ENCODE measurements around the gene VPS13D.

The VPS13D gene

GRCh38 chr1:12368646-12369045, 138.8 kb downstream of the VPS13D start:
- no peak overlapping the region for H3K23ac ChIP-seq (ENCODE audit: low read length in 2 of 2)
- peaks cover 10 to 55% of the 10 kb centered on the region in 2 experiments for H3K36me3 ChIP-seq (ENCODE audit: control insufficient read depth in 1 of 2, insufficient read depth in 2 of 2, low read depth in 1 of 2, low read length in 2 of 2)
- no peaks in the 10 kb centered on the region for H3K4me1 ChIP-seq (ENCODE audit: control insufficient read depth, insufficient read depth, low read depth, low read length)
- no peak overlapping the region for H3K4ac ChIP-seq (ENCODE audit: low read depth in 1 of 2, low read length in 2 of 2)
- no peak overlapping the region for H3K14ac ChIP-seq (ENCODE audit: low read length in 2 of 2)
- no peak overlapping the region for H2BK120ac ChIP-seq (ENCODE audit: low read depth, low read length)
- H4K8ac ChIP-seq (ENCODE audit: low read length) = no peak overlapping the region
- DNase-seq = no peak
- H2BK12ac ChIP-seq (ENCODE audit: low read length in 2 of 2) = no peak overlapping the region
- no peak overlapping the region for H3K4me2 ChIP-seq (ENCODE audit: low read length, poor library complexity, severe bottlenecking)
- no peak overlapping the region for H2BK15ac ChIP-seq (ENCODE audit: low read depth, poor library complexity, severe bottlenecking)
- H3K9me3 ChIP-seq (ENCODE audit: control insufficient read depth, low read length) = no peaks in the 10 kb centered on the region
- WGBS = 100% methylated on average over 2 of the region's 2 CpGs
- H3K9ac ChIP-seq (ENCODE audit: low read length) = no peak overlapping the region
- no peak overlapping the region for H2AFZ ChIP-seq (ENCODE audit: low read depth, low read length)
- no peak overlapping the region for H2AK5ac ChIP-seq (ENCODE audit: low read length, severe bottlenecking)
- H3K18ac ChIP-seq (ENCODE audit: low read depth in 1 of 2, low read length in 2 of 2) = no peak overlapping the region
- H3K79me1 ChIP-seq (replicated peaks; ENCODE audit: low read length, poor library complexity, severe bottlenecking) = peaks cover 6% of the 10 kb centered on the region
- H3K27ac ChIP-seq (ENCODE audit: low read length, poor library complexity, severe bottlenecking) = no peak overlapping the region
- H3K4me3 ChIP-seq (ENCODE audit: insufficient read depth in 1 of 2, low read depth in 1 of 2, low read length in 2 of 2) = no peak overlapping the region
- no peak overlapping the region for H4K91ac ChIP-seq (ENCODE audit: low read length)
- H2BK5ac ChIP-seq (ENCODE audit: low read depth, low read length, poor library complexity, severe bottlenecking) = no peak overlapping the region
- H3K27me3 ChIP-seq (ENCODE audit: control insufficient read depth in 1 of 2, insufficient read depth in 1 of 2, low read length in 2 of 2) = no peaks in the 10 kb centered on the region

GRCh38 chr1:12369258-12369657, 139.4 kb downstream of the VPS13D start:
- H3K4me2 ChIP-seq (ENCODE audit: low read length, poor library complexity, severe bottlenecking) = no peak overlapping the region
- H3K79me1 ChIP-seq (replicated peaks; ENCODE audit: low read length, poor library complexity, severe bottlenecking) = peaks cover 6% of the 10 kb centered on the region
- H3K23ac ChIP-seq (ENCODE audit: low read length in 2 of 2) = no peak overlapping the region
- no peak overlapping the region for H3K27ac ChIP-seq (ENCODE audit: low read length, poor library complexity, severe bottlenecking)
- no peaks in the 10 kb centered on the region for H3K4me1 ChIP-seq (ENCODE audit: control insufficient read depth, insufficient read depth, low read depth, low read length)
- H2BK12ac ChIP-seq (ENCODE audit: low read length in 2 of 2) = no peak overlapping the region
- no peak overlapping the region for H4K8ac ChIP-seq (ENCODE audit: low read length)
- no peak overlapping the region for H3K4me3 ChIP-seq (ENCODE audit: insufficient read depth in 1 of 2, low read depth in 1 of 2, low read length in 2 of 2)
- 87% methylated on average over 4 of the region's 6 CpGs for WGBS
- H3K4ac ChIP-seq (ENCODE audit: low read depth in 1 of 2, low read length in 2 of 2) = no peak overlapping the region
- DNase-seq = no peak
- no peak overlapping the region for H3K9ac ChIP-seq (ENCODE audit: low read length)
- H2BK15ac ChIP-seq (ENCODE audit: low read depth, poor library complexity, severe bottlenecking) = no peak overlapping the region
- no peak overlapping the region for H2AFZ ChIP-seq (ENCODE audit: low read depth, low read length)
- H3K14ac ChIP-seq (ENCODE audit: low read length in 2 of 2) = no peak overlapping the region
- no peaks in the 10 kb centered on the region for H3K27me3 ChIP-seq (ENCODE audit: control insufficient read depth in 1 of 2, insufficient read depth in 1 of 2, low read length in 2 of 2)
- H2BK5ac ChIP-seq (ENCODE audit: low read depth, low read length, poor library complexity, severe bottlenecking) = no peak overlapping the region
- H3K9me3 ChIP-seq (ENCODE audit: control insufficient read depth, low read length) = no peaks in the 10 kb centered on the region
- H2BK120ac ChIP-seq (ENCODE audit: low read depth, low read length) = no peak overlapping the region
- H4K91ac ChIP-seq (ENCODE audit: low read length) = no peak overlapping the region
- peaks cover 9 to 56% of the 10 kb centered on the region in 2 experiments for H3K36me3 ChIP-seq (ENCODE audit: control insufficient read depth in 1 of 2, insufficient read depth in 2 of 2, low read depth in 1 of 2, low read length in 2 of 2)
- H3K18ac ChIP-seq (ENCODE audit: low read depth in 1 of 2, low read length in 2 of 2) = no peak overlapping the region
- H2AK5ac ChIP-seq (ENCODE audit: low read length, severe bottlenecking) = no peak overlapping the region

- no peak overlapping the region for H3K18ac ChIP-seq (ENCODE audit: low read depth in 1 of 2, low read length in 2 of 2)
- no peak overlapping the region for H2BK15ac ChIP-seq (ENCODE audit: low read depth, poor library complexity, severe bottlenecking)
- WGBS = 90% methylated on average over 4 of the region's 5 CpGs
- H3K4ac ChIP-seq (ENCODE audit: low read depth in 1 of 2, low read length in 2 of 2) = no peak overlapping the region
- no peak overlapping the region for H2BK120ac ChIP-seq (ENCODE audit: low read depth, low read length)
- peaks cover 8% of the 10 kb centered on the region for H3K79me1 ChIP-seq (replicated peaks; ENCODE audit: low read length, poor library complexity, severe bottlenecking)
- no peak overlapping the region for H4K8ac ChIP-seq (ENCODE audit: low read length)
- no peak overlapping the region for H2BK12ac ChIP-seq (ENCODE audit: low read length in 2 of 2)
- no peak overlapping the region for H3K27ac ChIP-seq (ENCODE audit: low read length, poor library complexity, severe bottlenecking)
- peaks cover 10 to 60% of the 10 kb centered on the region in 2 experiments for H3K36me3 ChIP-seq (ENCODE audit: control insufficient read depth in 1 of 2, insufficient read depth in 2 of 2, low read depth in 1 of 2, low read length in 2 of 2)
- no peak overlapping the region for H3K23ac ChIP-seq (ENCODE audit: low read length in 2 of 2)
- H2BK5ac ChIP-seq (ENCODE audit: low read depth, low read length, poor library complexity, severe bottlenecking) = no peak overlapping the region
- no peak overlapping the region for H3K9ac ChIP-seq (ENCODE audit: low read length)
- no peak overlapping the region for H2AK5ac ChIP-seq (ENCODE audit: low read length, severe bottlenecking)
- DNase-seq = no peak
- H2AFZ ChIP-seq (ENCODE audit: low read depth, low read length) = no peak overlapping the region
- no peaks in the 10 kb centered on the region for H3K9me3 ChIP-seq (ENCODE audit: control insufficient read depth, low read length)
- H3K27me3 ChIP-seq (ENCODE audit: control insufficient read depth in 1 of 2, insufficient read depth in 1 of 2, low read length in 2 of 2) = no peaks in the 10 kb centered on the region
- H4K91ac ChIP-seq (ENCODE audit: low read length) = no peak overlapping the region
- no peaks in the 10 kb centered on the region for H3K4me1 ChIP-seq (ENCODE audit: control insufficient read depth, insufficient read depth, low read depth, low read length)
- no peak overlapping the region for H3K4me3 ChIP-seq (ENCODE audit: insufficient read depth in 1 of 2, low read depth in 1 of 2, low read length in 2 of 2)
- H3K14ac ChIP-seq (ENCODE audit: low read length in 2 of 2) = no peak overlapping the region
- no peak overlapping the region for H3K4me2 ChIP-seq (ENCODE audit: low read length, poor library complexity, severe bottlenecking)
Observed at GRCh38 chr1:12370333-12370975, 140.6 kb downstream of the VPS13D start.

GRCh38 chr1:12371053-12371452, 141.2 kb downstream of the VPS13D start:
- no peaks in the 10 kb centered on the region for H3K4me1 ChIP-seq (ENCODE audit: control insufficient read depth, insufficient read depth, low read depth, low read length)
- no peak overlapping the region for H2BK5ac ChIP-seq (ENCODE audit: low read depth, low read length, poor library complexity, severe bottlenecking)
- H3K9ac ChIP-seq (ENCODE audit: low read length) = no peak overlapping the region
- no peaks in the 10 kb centered on the region for H3K27me3 ChIP-seq (ENCODE audit: control insufficient read depth in 1 of 2, insufficient read depth in 1 of 2, low read length in 2 of 2)
- no peak overlapping the region for H3K4me3 ChIP-seq (ENCODE audit: insufficient read depth in 1 of 2, low read depth in 1 of 2, low read length in 2 of 2)
- no peak overlapping the region for H3K4ac ChIP-seq (ENCODE audit: low read depth in 1 of 2, low read length in 2 of 2)
- no peak overlapping the region for H2AK5ac ChIP-seq (ENCODE audit: low read length, severe bottlenecking)
- H2BK120ac ChIP-seq (ENCODE audit: low read depth, low read length) = no peak overlapping the region
- no peak overlapping the region for H2BK15ac ChIP-seq (ENCODE audit: low read depth, poor library complexity, severe bottlenecking)
- H4K8ac ChIP-seq (ENCODE audit: low read length) = no peak overlapping the region
- H2AFZ ChIP-seq (ENCODE audit: low read depth, low read length) = no peak overlapping the region
- H3K4me2 ChIP-seq (ENCODE audit: low read length, poor library complexity, severe bottlenecking) = no peak overlapping the region
- no peak overlapping the region for H2BK12ac ChIP-seq (ENCODE audit: low read length in 2 of 2)
- H3K79me1 ChIP-seq (replicated peaks; ENCODE audit: low read length, poor library complexity, severe bottlenecking) = peaks cover 8% of the 10 kb centered on the region
- DNase-seq = no peak
- H3K9me3 ChIP-seq (ENCODE audit: control insufficient read depth, low read length) = no peaks in the 10 kb centered on the region
- no peak overlapping the region for H3K23ac ChIP-seq (ENCODE audit: low read length in 2 of 2)
- H3K18ac ChIP-seq (ENCODE audit: low read depth in 1 of 2, low read length in 2 of 2) = no peak overlapping the region
- H3K14ac ChIP-seq (ENCODE audit: low read length in 2 of 2) = no peak overlapping the region
- H3K36me3 ChIP-seq (ENCODE audit: control insufficient read depth in 1 of 2, insufficient read depth in 2 of 2, low read depth in 1 of 2, low read length in 2 of 2) = peaks cover 12 to 63% of the 10 kb centered on the region in 2 experiments
- 94% methylated on average over 3 of the region's 5 CpGs for WGBS
- H3K27ac ChIP-seq (ENCODE audit: low read length, poor library complexity, severe bottlenecking) = no peak overlapping the region
- H4K91ac ChIP-seq (ENCODE audit: low read length) = no peak overlapping the region

Measured in mesenchymal stem cell (in vitro differentiated cells and primary cell).